GM20000 (cell line): ENCODE data around the gene GAS2L3.

Experiments used
- DNase-seq: peaks from one replicate; pipeline ENCODE4 v3.0.0; 2012; ENCODE audit warnings: low spot score
- TF ChIP-seq, protein P1 (sequence below): IDR thresholded peaks from 2 replicates; pipeline ENCODE4 v1.5.1; 2012; ENCODE audit warnings: mild to moderate bottlenecking, control low read depth; ENCODE audit errors: extremely low read depth, missing control alignments

The GAS2L3 gene

DNA sequence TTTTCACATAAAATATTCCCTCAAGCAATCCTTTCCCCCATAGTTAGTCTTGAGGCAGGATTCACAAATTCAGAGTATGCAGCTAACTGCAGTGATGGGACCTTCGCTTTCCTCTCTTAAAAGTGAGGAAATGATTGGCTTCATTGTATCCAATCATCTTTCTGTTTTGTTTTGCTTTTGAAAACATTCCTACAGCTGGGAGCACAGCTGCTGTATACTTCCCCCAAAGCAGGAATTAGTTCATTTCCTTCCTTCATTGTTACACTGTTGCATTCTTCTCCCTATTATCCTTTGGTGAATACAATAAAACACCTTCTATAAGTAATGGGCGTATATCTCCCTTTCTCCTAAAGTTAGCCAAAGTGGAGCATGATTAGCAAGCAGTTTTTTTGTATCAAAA, 9.4 kb upstream of the GAS2L3 start:
- no peak for DNase-seq
- TF ChIP-seq, protein P1, sequence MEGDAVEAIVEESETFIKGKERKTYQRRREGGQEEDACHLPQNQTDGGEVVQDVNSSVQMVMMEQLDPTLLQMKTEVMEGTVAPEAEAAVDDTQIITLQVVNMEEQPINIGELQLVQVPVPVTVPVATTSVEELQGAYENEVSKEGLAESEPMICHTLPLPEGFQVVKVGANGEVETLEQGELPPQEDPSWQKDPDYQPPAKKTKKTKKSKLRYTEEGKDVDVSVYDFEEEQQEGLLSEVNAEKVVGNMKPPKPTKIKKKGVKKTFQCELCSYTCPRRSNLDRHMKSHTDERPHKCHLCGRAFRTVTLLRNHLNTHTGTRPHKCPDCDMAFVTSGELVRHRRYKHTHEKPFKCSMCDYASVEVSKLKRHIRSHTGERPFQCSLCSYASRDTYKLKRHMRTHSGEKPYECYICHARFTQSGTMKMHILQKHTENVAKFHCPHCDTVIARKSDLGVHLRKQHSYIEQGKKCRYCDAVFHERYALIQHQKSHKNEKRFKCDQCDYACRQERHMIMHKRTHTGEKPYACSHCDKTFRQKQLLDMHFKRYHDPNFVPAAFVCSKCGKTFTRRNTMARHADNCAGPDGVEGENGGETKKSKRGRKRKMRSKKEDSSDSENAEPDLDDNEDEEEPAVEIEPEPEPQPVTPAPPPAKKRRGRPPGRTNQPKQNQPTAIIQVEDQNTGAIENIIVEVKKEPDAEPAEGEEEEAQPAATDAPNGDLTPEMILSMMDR: no peak

DNA sequence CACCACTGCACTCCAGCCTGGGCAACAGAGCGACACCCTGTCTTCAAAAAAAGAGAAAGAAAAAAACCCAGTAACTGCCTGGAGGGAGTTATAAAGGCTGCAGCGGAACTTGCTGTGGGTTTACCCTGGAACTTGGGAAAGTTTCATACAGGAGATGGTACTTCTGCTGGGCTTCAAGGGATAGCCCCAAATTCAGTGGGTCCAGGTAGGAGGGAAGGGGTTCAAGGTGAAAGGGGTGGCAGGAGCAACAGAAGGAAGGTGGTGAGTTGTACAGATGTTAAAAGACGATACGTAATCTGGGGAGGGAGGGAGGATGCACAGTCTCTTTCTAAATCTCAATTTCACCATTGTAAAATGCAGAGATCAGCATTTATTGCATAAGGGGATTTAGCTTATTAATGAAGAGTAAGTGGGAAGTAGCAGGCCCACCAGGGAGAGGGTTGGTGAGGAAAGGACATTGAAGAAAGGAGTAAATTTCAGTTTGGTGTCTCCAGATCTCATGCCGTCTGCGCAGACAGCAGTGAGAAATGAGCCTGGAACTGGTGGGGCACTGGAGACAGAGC, 8.5 kb upstream of the GAS2L3 start:
- TF ChIP-seq, protein P1: no peak
- no peak for DNase-seq

DNA sequence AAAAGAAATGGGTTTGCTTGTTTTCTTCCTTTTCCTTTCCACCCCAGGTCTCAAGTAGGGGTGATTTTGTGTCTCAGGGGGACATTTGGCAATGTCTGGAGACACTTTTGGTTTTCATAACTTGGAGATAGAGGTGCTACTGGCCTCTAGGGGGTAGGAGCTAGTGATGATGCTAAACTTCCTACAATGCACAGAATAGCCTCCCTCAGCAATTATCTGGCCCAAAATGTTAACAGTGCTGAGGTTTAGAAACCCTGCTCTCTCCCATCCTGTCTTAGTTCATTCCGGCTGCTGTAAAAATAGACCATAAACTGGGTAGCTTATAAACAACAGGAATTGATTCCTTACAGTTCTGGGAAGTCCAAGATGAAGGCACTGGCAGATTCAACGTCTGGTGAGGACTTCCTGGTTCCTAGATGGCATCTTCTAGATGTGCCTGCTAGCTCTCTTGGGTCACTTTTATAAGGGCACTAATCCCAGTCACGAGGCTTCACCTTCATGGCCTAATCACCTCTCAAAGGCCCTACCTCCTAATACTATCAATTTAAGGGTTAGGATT, 7.4 kb upstream of the GAS2L3 start:
- DNase-seq: no peak

DNA sequence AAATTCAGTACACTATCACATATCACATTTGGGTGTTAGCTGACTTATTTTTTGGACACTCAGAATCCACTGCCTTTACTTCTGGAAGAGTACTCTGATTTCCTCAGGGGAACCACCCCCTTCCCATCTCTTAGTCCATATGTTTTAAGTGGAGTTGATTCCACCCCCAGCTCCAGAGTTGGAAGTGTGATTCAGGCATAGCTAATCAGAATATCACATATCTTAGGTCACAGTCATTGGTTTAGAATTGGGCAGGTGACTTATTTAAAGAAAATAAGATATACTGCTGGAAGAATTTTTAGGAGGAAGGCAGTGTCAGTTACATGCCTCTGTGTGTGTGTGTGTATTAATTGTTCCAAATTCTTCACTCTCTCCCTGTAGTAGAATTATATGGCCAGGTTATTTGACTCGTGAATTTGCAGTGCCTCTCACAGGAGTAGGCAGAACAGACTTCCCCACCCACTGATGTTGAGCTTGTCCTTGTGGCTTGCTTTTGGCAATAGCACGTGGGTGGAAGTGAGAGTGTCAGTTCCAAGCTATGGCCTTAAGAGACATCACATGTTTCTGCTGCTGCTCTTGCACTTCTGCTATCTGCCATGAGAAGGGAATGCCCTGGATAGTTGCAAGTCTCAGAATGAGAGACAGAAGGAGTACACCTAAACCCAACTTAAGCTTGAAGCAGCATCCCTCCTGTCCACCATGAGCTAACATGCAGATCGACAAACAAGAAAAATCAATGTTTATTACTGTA, 6.4 kb upstream of the GAS2L3 start:
- TF ChIP-seq, protein P1: no peak
- peak; percentile 78 for DNase-seq

More for the DNA sequence above, 7.4 kb upstream of the GAS2L3 start:
- TF ChIP-seq, protein P1: no peak

DNA sequence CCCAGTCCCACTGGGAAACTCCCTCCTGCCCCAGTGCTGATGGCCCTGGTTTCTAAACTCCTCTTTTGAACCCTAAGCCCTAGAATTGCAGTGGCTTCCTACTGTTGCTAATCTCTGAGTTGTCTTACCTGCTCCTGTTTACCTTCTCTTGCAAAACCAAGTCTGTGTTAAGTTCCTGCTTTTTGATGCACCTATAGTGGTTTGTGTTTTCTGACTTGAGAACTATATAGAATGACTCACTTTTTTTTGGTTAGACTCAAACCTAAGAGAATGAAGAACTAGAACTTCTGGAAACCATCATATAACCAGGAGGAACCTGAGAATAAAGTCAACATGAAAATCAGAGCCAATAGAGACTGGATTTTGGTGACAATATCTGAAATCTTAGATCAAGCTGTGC, 5.5 kb upstream of the GAS2L3 start:
- TF ChIP-seq, protein P1: no peak
- no peak for DNase-seq

DNA sequence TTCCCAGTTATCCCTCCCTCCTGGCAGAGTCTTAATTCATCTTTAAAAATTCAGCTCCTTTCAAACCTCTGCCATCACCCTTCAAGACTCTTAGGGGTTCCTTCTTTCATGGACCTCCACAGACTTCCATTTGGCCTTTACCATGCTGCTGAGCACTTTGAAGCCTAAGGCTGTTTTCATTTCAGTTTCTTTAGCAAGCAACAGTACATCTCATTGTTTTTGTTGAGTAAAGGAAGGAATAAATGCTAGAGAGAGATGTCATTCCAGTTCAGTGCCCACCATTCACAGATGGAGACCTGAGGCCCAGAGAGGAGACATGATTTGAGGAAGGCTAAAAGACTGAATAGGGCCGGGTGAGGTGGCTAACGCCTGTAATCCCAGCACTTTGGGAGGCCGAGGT, 1.3 kb upstream of the GAS2L3 start:
- TF ChIP-seq, protein P1: no peak
- DNase-seq: no peak
